Activated CD4-positive, alpha-beta T cell treated with anti-CD3 and anti-CD28 coated beads for 36 hours (primary cell): ENCODE results near the gene CPSF3. TPM values are rescaled to one million over a fixed set of nuclear protein-coding genes. Genes with fewer than 3 reads are reported as not detected.
A peak's percentile ranks its signal among the peaks of the same experiment; 100 is the strongest.

Experiments used
- ATAC-seq: fragments of 200-7000 bp; cut with Tn5 transposase; one replicate; pipeline ENCODE4 v1.10.0; 2021; ENCODE audit warnings: mild to moderate bottlenecking, moderate library complexity
- CTCF ChIA-PET: fragments of 350-600 bp; sonication (Branson Sonifier 250); formaldehyde crosslinking; loops from one replicate; lab custom pipeline; 2021; ENCODE audit warnings: antibody characterized with exemption; lab: Charles Lee
- POLR2A ChIA-PET: fragments of 350-600 bp; sonication (Branson Sonifier 250); formaldehyde crosslinking; loops from one replicate; lab custom pipeline; 2021; ENCODE audit warnings: antibody characterized with exemption, inconsistent platforms; lab: Charles Lee
- DNase-seq: peaks from one replicate; pipeline ENCODE4 v3.0.0-alpha.2; 2020
- H3K27ac Mint-ChIP-seq: one replicate; pipeline ENCODE4 v1.8.0; 2021; ENCODE audit warnings: mixed read lengths
- H3K27me3 Mint-ChIP-seq: one replicate; pipeline ENCODE4 v1.8.0; 2021; ENCODE audit warnings: mixed read lengths
- H3K36me3 Mint-ChIP-seq: one replicate; pipeline ENCODE4 v1.8.0; 2021; ENCODE audit warnings: low read depth, mixed read lengths
- H3K4me1 Mint-ChIP-seq: one replicate; pipeline ENCODE4 v1.8.0; 2021; ENCODE audit warnings: mixed read lengths
- H3K4me3 Mint-ChIP-seq: one replicate; pipeline ENCODE4 v1.8.0; 2021; ENCODE audit warnings: mild to moderate bottlenecking, moderate library complexity, mixed read lengths
- H3K9me3 Mint-ChIP-seq: one replicate; pipeline ENCODE4 v1.8.0; 2021; ENCODE audit warnings: low read depth, mixed read lengths
- intact Hi-C, 2 experiments: fragments of 100-400 bp; cut with DNase I in 1 of 2; cut with micrococcal nuclease in 1 of 2; formaldehyde crosslinking; loops; one replicate each; pipeline versions ENCODE4 v1.14.2 to v1.15.1; 2022 to 2024; cut with DNase I, micrococcal nuclease
- total RNA-seq, 2 experiments: library from RNA; stranded (reverse); gene quantifications; one replicate each; pipeline ENCODE4 v1.2.3, GENCODE V29; 2021

The CPSF3 gene
- total RNA-seq, 2 experiments from 2014 or later: 72.3 to 103 TPM

DNA sequence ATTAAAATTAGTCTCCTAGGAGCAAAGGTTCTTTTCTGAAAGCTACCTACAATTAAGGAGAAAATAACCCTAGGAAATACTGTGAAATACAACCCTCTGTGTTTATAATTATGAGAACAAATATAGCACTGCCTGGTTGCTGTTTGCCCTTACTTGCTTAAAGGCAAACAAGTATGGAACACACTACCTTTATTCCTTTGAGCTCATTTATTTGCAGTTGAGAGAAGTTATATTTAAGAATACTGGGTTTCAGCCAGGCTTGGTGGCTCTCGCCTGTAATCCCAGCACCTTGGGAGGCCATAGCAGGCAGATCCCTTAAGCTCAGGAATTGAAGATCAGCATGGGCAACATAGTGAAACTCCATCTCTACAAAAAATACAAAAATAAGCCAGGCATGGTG is 27.8 kb downstream of the CPSF3 start:
- Mint-ChIP-seq H3K4me1 (no peaks in the 10 kb centered on the region), H3K4me3 (no peak overlapping the region), H3K27ac (no peak overlapping the region), H3K9me3 (no peaks in the 10 kb centered on the region), H3K27me3 (no peaks in the 10 kb centered on the region), H3K36me3 (peaks cover 32% of the 10 kb centered on the region)
- no peak for ATAC-seq
- POLR2A ChIA-PET: no interaction called here
- CTCF ChIA-PET: interaction anchor here (0.6 kb wide), 1 partner anchor 146 kb away, joined by 4 read pairs; no protein-coding TSS in a partner anchor
- intact Hi-C loops: no loop called here
- DNase-seq: no peak

DNA sequence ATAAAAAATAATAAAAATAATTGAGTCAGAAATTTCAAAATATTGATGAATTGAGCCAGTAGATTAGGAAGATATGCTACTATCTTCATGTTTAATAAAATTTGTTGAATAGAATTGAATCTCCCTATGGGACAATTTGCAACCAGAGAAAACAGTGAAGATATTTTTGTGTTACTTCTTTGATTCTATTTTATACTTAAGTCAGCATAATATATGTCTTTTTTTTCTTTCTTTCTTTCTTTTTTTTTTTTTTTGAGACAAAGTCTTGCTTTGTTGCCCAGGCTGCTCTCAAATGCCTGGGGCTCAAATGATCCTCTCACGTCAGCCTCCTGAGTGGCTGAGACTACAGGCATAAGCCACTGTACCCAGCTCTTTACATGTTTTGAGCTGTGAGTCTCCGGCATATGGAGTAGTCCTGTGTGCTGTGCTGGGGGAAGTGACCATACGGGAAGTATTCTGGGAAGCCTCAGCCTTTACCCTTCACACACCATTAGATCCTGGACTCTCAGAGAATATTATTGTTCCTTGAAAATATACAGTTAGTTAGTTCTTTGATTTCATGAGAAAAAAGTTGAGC is 37.1 kb downstream of the CPSF3 start:
- ChIA-PET POLR2A (no interaction called here), CTCF (no interaction called here)
- Mint-ChIP-seq H3K4me1 (peaks cover 9% of the 10 kb centered on the region), H3K27me3 (no peaks in the 10 kb centered on the region), H3K27ac (no peak overlapping the region), H3K36me3 (peaks cover 36% of the 10 kb centered on the region), H3K4me3 (no peak overlapping the region), H3K9me3 (no peaks in the 10 kb centered on the region)
- intact Hi-C loops: no loop called here
- DNase-seq (no peak), ATAC-seq (no peak)

DNA sequence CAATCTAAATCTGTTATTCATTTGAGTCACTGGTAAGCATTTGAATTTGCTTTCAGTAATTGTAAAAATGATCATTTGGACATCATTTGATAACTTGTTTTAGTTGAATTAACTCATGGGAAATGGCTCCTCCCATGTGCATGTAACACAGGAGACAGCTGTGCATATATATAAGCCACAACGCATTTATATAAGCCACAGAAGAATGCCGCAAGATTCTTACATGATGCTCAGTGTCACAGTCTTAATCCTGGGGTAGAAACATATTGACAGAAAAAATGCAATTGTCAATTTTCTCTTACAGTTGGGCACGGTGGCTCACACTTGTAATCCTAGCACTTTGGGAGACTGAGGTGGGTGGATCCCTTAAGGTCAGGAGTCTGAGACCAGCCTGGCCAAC is 37.6 kb downstream of the CPSF3 start:
- Mint-ChIP-seq H3K9me3 (no peaks in the 10 kb centered on the region), H3K4me1 (peaks cover 9% of the 10 kb centered on the region), H3K27me3 (no peaks in the 10 kb centered on the region), H3K36me3 (peaks cover 39% of the 10 kb centered on the region), H3K27ac (no peak overlapping the region), H3K4me3 (no peak overlapping the region)
- ATAC-seq (no peak), DNase-seq (no peak)
- ChIA-PET CTCF (no interaction called here), POLR2A (no interaction called here)
- intact Hi-C loops: no loop called here

DNA sequence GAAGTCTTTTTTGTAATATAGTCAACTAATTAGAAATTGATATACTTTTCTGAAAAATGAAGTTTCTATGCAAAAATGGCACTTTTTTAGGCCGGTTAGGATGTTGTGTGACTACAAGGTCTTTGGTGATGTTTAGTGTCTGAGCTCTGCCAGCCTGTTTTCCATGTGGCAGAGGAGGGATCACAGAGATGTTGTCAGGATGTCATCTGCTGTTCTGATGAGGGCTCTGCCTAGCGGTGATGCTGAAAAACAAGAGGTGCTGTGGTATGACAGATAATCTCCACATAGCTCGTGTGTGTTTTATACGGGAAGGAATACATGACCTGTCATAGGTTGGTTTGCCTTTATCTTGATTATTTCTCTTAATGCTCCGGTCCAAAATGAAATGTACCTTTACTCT is 38.9 kb downstream of the CPSF3 start:
- no peaks in the 10 kb centered on the region for H3K9me3 Mint-ChIP-seq
- no peak overlapping the region for H3K4me3 Mint-ChIP-seq
- no peak for ATAC-seq
- peaks cover 39% of the 10 kb centered on the region for H3K36me3 Mint-ChIP-seq
- no peak for DNase-seq
- H3K4me1 Mint-ChIP-seq: peaks cover 9% of the 10 kb centered on the region
- H3K27ac Mint-ChIP-seq: no peak overlapping the region
- ChIA-PET CTCF (no interaction called here), POLR2A (no interaction called here)
- H3K27me3 Mint-ChIP-seq: no peaks in the 10 kb centered on the region
- intact Hi-C loops: no loop called here

DNA sequence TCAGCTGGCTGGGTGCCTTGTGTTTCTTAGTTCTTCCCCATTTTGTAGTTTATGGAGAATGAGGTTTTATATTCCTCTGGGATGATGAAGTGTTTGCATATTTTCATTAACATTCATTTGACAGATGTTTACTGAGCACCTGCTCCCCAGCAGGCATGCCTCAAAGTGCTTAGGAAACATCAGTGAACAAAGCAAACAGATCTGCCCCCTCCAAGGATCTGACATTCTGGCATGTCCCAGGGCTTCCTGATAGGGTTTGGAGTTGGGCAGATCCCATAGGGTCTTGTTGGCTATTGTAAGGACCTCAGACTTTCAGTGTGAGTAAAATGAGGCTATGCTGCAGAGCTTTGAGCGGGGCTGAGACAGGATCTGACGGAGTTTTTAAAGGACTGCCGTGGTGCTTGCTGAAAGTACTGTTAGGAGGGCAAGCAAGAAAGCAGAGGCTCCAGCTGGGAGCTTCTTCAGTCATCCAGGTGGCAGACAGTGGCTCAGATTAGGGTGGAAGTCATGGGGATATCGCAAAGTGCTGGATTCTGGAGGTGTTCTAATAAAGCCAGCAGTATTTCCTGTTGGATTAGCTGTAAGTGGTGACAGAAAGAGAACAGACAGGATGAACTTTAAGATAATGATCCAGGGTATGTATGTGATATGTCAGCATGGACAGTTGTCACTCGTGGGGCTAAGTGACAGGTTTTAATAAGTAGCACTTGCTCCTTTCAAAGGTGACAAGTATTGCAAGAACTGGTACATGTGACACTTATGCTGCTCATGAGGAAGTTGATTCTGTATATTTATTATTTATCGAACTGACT is 39.6 kb downstream of the CPSF3 start:
- H3K36me3 Mint-ChIP-seq: peaks cover 36% of the 10 kb centered on the region
- POLR2A ChIA-PET: no interaction called here

DNA sequence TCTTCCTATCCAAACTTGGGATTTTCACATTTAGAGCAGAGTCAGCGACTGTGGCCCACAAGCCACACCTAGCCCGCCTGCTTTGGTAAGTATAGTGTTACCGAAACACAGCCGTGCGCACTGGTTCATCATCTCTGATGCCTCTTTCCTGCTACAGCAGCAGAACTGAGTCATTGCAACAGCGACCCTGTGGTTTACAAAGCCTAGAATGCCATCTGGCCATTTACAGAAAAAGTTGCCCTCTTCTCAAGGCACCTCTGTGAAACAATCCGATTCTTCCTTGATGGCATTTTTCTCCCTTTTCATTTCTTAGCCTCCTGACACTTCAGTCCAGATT is 40.2 kb downstream of the CPSF3 start:
- no peaks in the 10 kb centered on the region for H3K27me3 Mint-ChIP-seq
- H3K9me3 Mint-ChIP-seq: no peaks in the 10 kb centered on the region
- no peak overlapping the region for H3K4me3 Mint-ChIP-seq
- peak overlapping the region; percentile 62 for H3K27ac Mint-ChIP-seq
- ATAC-seq (peak; percentile 88), DNase-seq (peak; percentile 58)
- ChIA-PET POLR2A (no interaction called here), CTCF (no interaction called here)
- peaks cover 9% of the 10 kb centered on the region for H3K4me1 Mint-ChIP-seq
- peaks cover 34% of the 10 kb centered on the region for H3K36me3 Mint-ChIP-seq
- intact Hi-C loops: no loop called here

More for the DNA sequence above, 39.6 kb downstream of the CPSF3 start:
- no peak overlapping the region for H3K4me3 Mint-ChIP-seq
- peak; percentile 26 for ATAC-seq
- DNase-seq: no peak
- intact Hi-C loops: no loop called here
- H3K27me3 Mint-ChIP-seq: no peaks in the 10 kb centered on the region
- CTCF ChIA-PET: no interaction called here
- no peaks in the 10 kb centered on the region for H3K9me3 Mint-ChIP-seq
- no peak overlapping the region for H3K27ac Mint-ChIP-seq
- peaks cover 9% of the 10 kb centered on the region for H3K4me1 Mint-ChIP-seq

DNA sequence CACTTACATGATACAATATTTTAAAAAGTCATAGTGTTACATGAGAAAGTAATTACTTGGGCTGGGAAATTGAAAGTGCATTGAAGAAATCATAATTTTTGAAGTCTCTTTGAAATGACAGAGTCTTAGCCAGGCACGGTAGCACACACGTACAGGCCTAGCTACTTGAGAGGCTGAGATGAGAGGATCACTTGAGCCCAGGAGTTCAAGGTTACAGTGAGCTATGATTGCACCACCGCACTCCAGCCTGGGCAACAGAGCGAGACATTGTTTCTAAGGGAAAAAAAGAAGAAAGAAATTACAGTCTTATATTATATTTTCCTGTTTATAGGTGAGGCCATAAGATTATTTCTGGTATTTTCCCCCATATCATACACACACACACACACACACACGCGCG is 41.7 kb downstream of the CPSF3 start:
- Mint-ChIP-seq H3K4me3 (no peak overlapping the region), H3K36me3 (peaks cover 38% of the 10 kb centered on the region), H3K4me1 (peaks cover 9% of the 10 kb centered on the region), H3K27ac (no peak overlapping the region), H3K27me3 (no peaks in the 10 kb centered on the region), H3K9me3 (no peaks in the 10 kb centered on the region)
- POLR2A ChIA-PET: no interaction called here
- DNase-seq (no peak), ATAC-seq (no peak)
- CTCF ChIA-PET: interaction anchor here (1.0 kb wide), 1 partner anchor 18 kb away, joined by 3 read pairs; no protein-coding TSS in a partner anchor
- intact Hi-C loops: no loop called here

DNA sequence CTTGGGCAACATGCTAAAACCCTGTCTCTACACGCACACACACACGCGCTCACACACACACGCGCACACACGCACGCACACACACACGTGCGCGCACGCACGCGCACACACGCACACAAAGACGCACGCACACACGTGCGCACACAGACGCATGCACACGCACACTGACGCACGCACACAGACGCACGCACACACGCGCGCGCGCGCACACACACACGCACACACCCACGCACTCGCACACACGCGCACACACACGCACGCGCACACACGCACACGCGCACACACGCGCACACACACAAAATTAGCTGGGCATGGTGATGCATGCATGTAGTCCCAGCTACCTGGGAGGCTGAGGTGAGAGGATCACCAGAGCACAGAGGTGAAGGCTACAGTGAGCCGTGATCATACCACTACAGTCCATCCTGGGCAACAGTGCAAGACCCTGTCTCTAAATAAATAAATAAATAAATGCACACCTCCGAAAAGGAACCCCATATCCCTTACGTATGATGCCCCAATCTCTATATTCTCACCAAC is 42.8 kb downstream of the CPSF3 start:
- ATAC-seq: no peak
- intact Hi-C loops: no loop called here
- CTCF ChIA-PET: interaction anchor here (1.0 kb wide), 1 partner anchor 17 kb away, joined by 3 read pairs; no protein-coding TSS in a partner anchor
- no peak overlapping the region for H3K4me3 Mint-ChIP-seq
- peaks cover 38% of the 10 kb centered on the region for H3K36me3 Mint-ChIP-seq
- POLR2A ChIA-PET: no interaction called here
- no peak for DNase-seq
- H3K9me3 Mint-ChIP-seq: no peaks in the 10 kb centered on the region
- no peak overlapping the region for H3K27ac Mint-ChIP-seq
- peaks cover 9% of the 10 kb centered on the region for H3K4me1 Mint-ChIP-seq
- no peaks in the 10 kb centered on the region for H3K27me3 Mint-ChIP-seq

DNA sequence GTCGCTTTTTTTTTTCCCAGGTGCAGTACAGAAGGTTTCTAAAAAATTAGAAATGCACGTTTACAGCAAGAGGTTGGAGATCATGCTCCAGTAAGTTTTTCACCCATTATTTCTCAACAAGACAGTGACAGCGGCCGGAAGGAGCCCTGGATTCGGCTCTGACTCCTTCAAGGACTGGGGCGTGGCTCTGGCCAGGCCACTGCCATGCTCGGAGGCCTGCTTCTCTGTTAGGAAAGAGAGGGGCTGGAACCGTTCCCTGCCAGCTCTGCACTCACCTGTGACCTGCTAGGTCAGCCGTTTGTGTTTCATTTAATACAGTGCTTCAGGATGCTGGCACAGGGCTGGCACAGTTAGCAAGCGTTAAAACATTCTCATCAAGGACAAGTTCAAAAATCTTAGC is 44.2 kb downstream of the CPSF3 start:
- H3K4me3 Mint-ChIP-seq: no peak overlapping the region
- H3K4me1 Mint-ChIP-seq: peaks cover 9% of the 10 kb centered on the region
- intact Hi-C loops: no loop called here
- no peak for ATAC-seq
- H3K27ac Mint-ChIP-seq: no peak overlapping the region
- no peaks in the 10 kb centered on the region for H3K27me3 Mint-ChIP-seq
- ChIA-PET CTCF (no interaction called here), POLR2A (no interaction called here)
- peaks cover 38% of the 10 kb centered on the region for H3K36me3 Mint-ChIP-seq
- no peaks in the 10 kb centered on the region for H3K9me3 Mint-ChIP-seq
- no peak for DNase-seq

DNA sequence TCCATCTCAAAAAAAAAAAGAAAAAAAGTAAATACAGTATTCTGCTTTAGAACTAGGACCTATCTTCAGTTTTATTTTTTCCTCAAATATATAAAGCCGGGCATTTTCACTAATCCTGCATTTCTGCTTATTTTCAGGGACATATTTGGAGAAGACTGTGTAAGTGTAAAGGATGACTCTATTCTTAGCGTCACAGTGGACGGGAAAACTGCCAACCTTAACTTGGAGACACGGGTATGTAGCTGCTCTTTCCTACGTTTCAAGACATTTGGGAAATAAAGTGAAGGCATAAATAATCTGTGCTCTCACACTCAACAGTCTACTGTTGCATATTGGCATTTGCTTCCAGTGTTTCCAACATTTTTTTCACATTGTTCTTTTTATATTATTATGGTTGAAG is 47.8 kb downstream of the CPSF3 start:
- Mint-ChIP-seq H3K36me3 (peaks cover 42% of the 10 kb centered on the region), H3K27me3 (no peaks in the 10 kb centered on the region), H3K4me1 (peaks cover 16% of the 10 kb centered on the region), H3K9me3 (no peaks in the 10 kb centered on the region), H3K4me3 (no peak overlapping the region), H3K27ac (no peak overlapping the region)
- intact Hi-C loops: loop anchor here (5.0 to 10.0 kb wide), 4 partner anchors 49 to 974 kb away; partner anchors contain the start of genes CPSF3 (in 1 of the 2), ITGB1BP1 (in 1 of the 2), ODC1 (in 1 of the 2) and YWHAQ (in 1 of the 2)
- DNase-seq (no peak), ATAC-seq (no peak)
- ChIA-PET CTCF (no interaction called here), POLR2A (interaction anchor here (0.7 kb wide), 1 partner anchor 14 kb away, joined by 3 read pairs; no protein-coding TSS in a partner anchor)

DNA sequence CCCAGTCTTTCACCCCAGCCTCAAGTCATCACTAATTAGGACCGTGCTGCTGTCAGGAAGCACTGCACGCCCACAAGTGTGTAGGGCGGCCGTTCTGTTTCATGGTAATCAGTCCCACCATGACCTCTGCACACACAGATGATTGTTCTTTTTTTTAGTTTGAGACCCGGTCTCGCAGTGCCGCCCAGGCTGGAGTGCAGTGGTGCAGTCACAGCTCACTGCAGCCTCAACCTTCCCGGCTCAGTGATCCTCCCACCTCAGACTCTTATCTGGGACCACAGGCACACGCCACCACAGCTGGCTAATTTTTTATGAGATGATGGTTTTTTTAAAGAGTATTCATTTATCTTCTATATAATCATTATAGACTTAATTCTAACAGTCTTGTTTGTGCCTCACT is 49.1 kb downstream of the CPSF3 start:
- POLR2A ChIA-PET: no interaction called here
- H3K27me3 Mint-ChIP-seq: no peaks in the 10 kb centered on the region
- H3K9me3 Mint-ChIP-seq: no peaks in the 10 kb centered on the region
- H3K4me1 Mint-ChIP-seq: peaks cover 27% of the 10 kb centered on the region
- no peak for DNase-seq
- ATAC-seq: no peak
- H3K27ac Mint-ChIP-seq: no peak overlapping the region
- peaks cover 47% of the 10 kb centered on the region for H3K36me3 Mint-ChIP-seq
- CTCF ChIA-PET: interaction anchor here (1.0 kb wide), 1 partner anchor 18 kb away, joined by 3 read pairs; no protein-coding TSS in a partner anchor
- peak overlapping the region; percentile 69 for H3K4me3 Mint-ChIP-seq
- intact Hi-C loops: loop anchor here (5.0 to 10.0 kb wide), 4 partner anchors 50 to 972 kb away; partner anchors contain the start of genes CPSF3 (in 1 of the 2), ITGB1BP1 (in 1 of the 2), ODC1 (in 1 of the 2) and YWHAQ (in 1 of the 2)
